Activated CD4-positive, alpha-beta memory T cell treated with anti-CD3 and anti-CD28 coated beads for 36 hours (primary cell): Measurements from ENCODE around the gene RAB44. TPM values are rescaled to one million over a fixed set of nuclear protein-coding genes. Genes with fewer than 3 reads are reported as not detected.
"Not testable (repeated sequence)": the region's sequence is repeated elsewhere in the genome, so short reads cannot be mapped to it uniquely, and the experiment has no call there.

Experiments
- CTCF ChIA-PET: fragments of 350-600 bp; sonication (Branson Sonifier 250); formaldehyde crosslinking; loops from one replicate; lab custom pipeline; 2021; ENCODE audit warnings: antibody characterized with exemption, inconsistent platforms; lab: Charles Lee
- POLR2A ChIA-PET: fragments of 350-600 bp; sonication (Branson Sonifier 250); formaldehyde crosslinking; loops from one replicate; lab custom pipeline; 2021; ENCODE audit warnings: antibody characterized with exemption; lab: Charles Lee
- DNase-seq: peaks from one replicate; pipeline ENCODE4 v3.0.0-alpha.2; 2020
- H3K27ac Mint-ChIP-seq: one replicate; pipeline ENCODE4 v1.8.0; 2021; ENCODE audit warnings: mixed read lengths
- H3K27me3 Mint-ChIP-seq: one replicate; pipeline ENCODE4 v1.8.0; 2021; ENCODE audit warnings: mixed read lengths
- H3K36me3 Mint-ChIP-seq: one replicate; pipeline ENCODE4 v1.8.0; 2021; ENCODE audit warnings: mixed read lengths
- H3K4me1 Mint-ChIP-seq: one replicate; pipeline ENCODE4 v1.8.0; 2021; ENCODE audit warnings: low read depth, mixed read lengths
- H3K4me3 Mint-ChIP-seq: one replicate; pipeline ENCODE4 v1.8.0; 2021; ENCODE audit warnings: mild to moderate bottlenecking, mixed read lengths
- H3K9me3 Mint-ChIP-seq: one replicate; pipeline ENCODE4 v1.8.0; 2021; ENCODE audit warnings: mixed read lengths
- intact Hi-C: fragments of 100-400 bp; cut with micrococcal nuclease; formaldehyde crosslinking; loops from one replicate; pipeline ENCODE4 v1.15.1; 2023
- total RNA-seq, 2 experiments: library from RNA; stranded (reverse); gene quantifications; one replicate each; pipeline ENCODE4 v1.2.3, GENCODE V29; 2021

RAB44 gene
- total RNA-seq, 2 experiments from 2014 or later: 0.05 TPM

- H3K9me3 Mint-ChIP-seq: no peaks in the 10 kb centered on the region
- no peaks in the 10 kb centered on the region for H3K4me1 Mint-ChIP-seq
- ChIA-PET POLR2A (interaction anchor here (0.7 kb wide), 1 partner anchor 356 kb away, joined by 4 read pairs; no protein-coding TSS in a partner anchor), CTCF (interaction anchor here (1.4 kb wide), 1 partner anchor 378 kb away, joined by 3 read pairs; no protein-coding TSS in a partner anchor)
- no peaks in the 10 kb centered on the region for H3K27me3 Mint-ChIP-seq
- no peak overlapping the region for H3K27ac Mint-ChIP-seq
- H3K4me3 Mint-ChIP-seq: no peak overlapping the region
- no peaks in the 10 kb centered on the region for H3K36me3 Mint-ChIP-seq
- intact Hi-C loops: no loop called here
- DNase-seq: no peak
These were observed 20.9 kb downstream of the RAB44 start for GRCh38 chr6:36718560-36718959.

GRCh38 chr6:36719126-36719525 is 21.5 kb downstream of the RAB44 start:
- Mint-ChIP-seq H3K36me3 (no peaks in the 10 kb centered on the region), H3K27me3 (no peaks in the 10 kb centered on the region), H3K4me1 (no peaks in the 10 kb centered on the region), H3K9me3 (no peaks in the 10 kb centered on the region), H3K27ac (no peak overlapping the region), H3K4me3 (no peak overlapping the region)
- ChIA-PET POLR2A (no interaction called here), CTCF (interaction anchor here (0.9 to 1.4 kb wide), 2 partner anchors 64 to 378 kb away, joined by 3 read pairs; no protein-coding TSS in a partner anchor)
- intact Hi-C loops: no loop called here
- DNase-seq: no peak

GRCh38 chr6:36720251-36721141 is 22.9 kb downstream of the RAB44 start:
- H3K9me3 Mint-ChIP-seq: no peaks in the 10 kb centered on the region
- POLR2A ChIA-PET: no interaction called here
- intact Hi-C loops: no loop called here

GRCh38 chr6:36721369-36722140 is 23.9 kb downstream of the RAB44 start:
- intact Hi-C loops: no loop called here
- CTCF ChIA-PET: interaction anchor here (1.2 kb wide), 1 partner anchor 106 kb away, joined by 4 read pairs; no protein-coding TSS in a partner anchor

More at GRCh38 chr6:36720251-36721141, 22.9 kb downstream of the RAB44 start:
- no peak overlapping the region for H3K27ac Mint-ChIP-seq
- no peaks in the 10 kb centered on the region for H3K27me3 Mint-ChIP-seq
- H3K4me1 Mint-ChIP-seq: no peaks in the 10 kb centered on the region
- H3K36me3 Mint-ChIP-seq: no peaks in the 10 kb centered on the region
- CTCF ChIA-PET: interaction anchor here (0.6 to 1.4 kb wide), 4 partner anchors 39 to 380 kb away, joined by 3 read pairs; no protein-coding TSS in a partner anchor
- DNase-seq: no peak
- H3K4me3 Mint-ChIP-seq: no peak overlapping the region

GRCh38 chr6:36722365-36722764 is 24.7 kb downstream of the RAB44 start:
- ChIA-PET CTCF (interaction anchor here (1.1 to 1.2 kb wide), 2 partner anchors 107 kb away, joined by 4 read pairs; no protein-coding TSS in a partner anchor), POLR2A (no interaction called here)
- intact Hi-C loops: no loop called here

More at GRCh38 chr6:36721369-36722140, 23.9 kb downstream of the RAB44 start:
- H3K36me3 Mint-ChIP-seq: no peaks in the 10 kb centered on the region
- H3K27me3 Mint-ChIP-seq: no peaks in the 10 kb centered on the region
- H3K9me3 Mint-ChIP-seq: no peaks in the 10 kb centered on the region
- DNase-seq: no peak
- H3K4me1 Mint-ChIP-seq: peaks cover 3% of the 10 kb centered on the region
- no peak overlapping the region for H3K4me3 Mint-ChIP-seq
- POLR2A ChIA-PET: no interaction called here
- no peak overlapping the region for H3K27ac Mint-ChIP-seq

GRCh38 chr6:36722879-36723278 is 25.3 kb downstream of the RAB44 start:
- DNase-seq: no peak
- H3K27ac Mint-ChIP-seq: no peak overlapping the region
- no peaks in the 10 kb centered on the region for H3K27me3 Mint-ChIP-seq
- H3K4me1 Mint-ChIP-seq: peaks cover 16% of the 10 kb centered on the region
- ChIA-PET CTCF (interaction anchor here (1.1 kb wide), 1 partner anchor 107 kb away, joined by 4 read pairs; no protein-coding TSS in a partner anchor), POLR2A (no interaction called here)
- H3K9me3 Mint-ChIP-seq: no peaks in the 10 kb centered on the region
- no peak overlapping the region for H3K4me3 Mint-ChIP-seq
- no peaks in the 10 kb centered on the region for H3K36me3 Mint-ChIP-seq
- intact Hi-C loops: no loop called here

More at GRCh38 chr6:36722365-36722764, 24.7 kb downstream of the RAB44 start:
- no peaks in the 10 kb centered on the region for H3K36me3 Mint-ChIP-seq
- no peaks in the 10 kb centered on the region for H3K9me3 Mint-ChIP-seq
- H3K4me3 Mint-ChIP-seq: no peak overlapping the region
- H3K4me1 Mint-ChIP-seq: peaks cover 11% of the 10 kb centered on the region
- H3K27ac Mint-ChIP-seq: no peak overlapping the region
- H3K27me3 Mint-ChIP-seq: no peaks in the 10 kb centered on the region
- no peak for DNase-seq

GRCh38 chr6:36723992-36724391 is 26.4 kb downstream of the RAB44 start:
- not testable (repeated sequence) for H3K9me3 Mint-ChIP-seq, DNase-seq, H3K27ac Mint-ChIP-seq, H3K27me3 Mint-ChIP-seq, H3K36me3 Mint-ChIP-seq, H3K4me3 Mint-ChIP-seq
- ChIA-PET POLR2A (interaction anchor here (1.3 kb wide), 1 partner anchor 29 kb away, joined by 3 read pairs; no protein-coding TSS in a partner anchor), CTCF (interaction anchor here (0.5 to 3.0 kb wide), 12 partner anchors 15 to 158 kb away, joined by 3 to 14 read pairs (median 4); partner anchors contain the start of gene RAB44)
- H3K4me1 Mint-ChIP-seq: peaks cover 19% of the 10 kb centered on the region
- intact Hi-C loops: loop anchor here (1.0 kb wide), 1 partner anchor 101 kb away; no protein-coding TSS in a partner anchor

- no peak overlapping the region for H3K27ac Mint-ChIP-seq
- intact Hi-C loops: loop anchor here (1.0 to 5.0 kb wide), 2 partner anchors 42 to 101 kb away; no protein-coding TSS in a partner anchor
- H3K4me3 Mint-ChIP-seq: no peak overlapping the region
- H3K9me3 Mint-ChIP-seq: no peaks in the 10 kb centered on the region
- peaks cover 20% of the 10 kb centered on the region for H3K4me1 Mint-ChIP-seq
- POLR2A ChIA-PET: interaction anchor here (1.3 kb wide), 1 partner anchor 29 kb away, joined by 3 read pairs; no protein-coding TSS in a partner anchor
- no peaks in the 10 kb centered on the region for H3K36me3 Mint-ChIP-seq
- no peaks in the 10 kb centered on the region for H3K27me3 Mint-ChIP-seq
- CTCF ChIA-PET: interaction anchor here (0.5 to 3.0 kb wide), 13 partner anchors 16 to 157 kb away, joined by 3 to 14 read pairs (median 4); partner anchors contain the start of gene RAB44
- peak; percentile 79 for DNase-seq
These were observed 27.1 kb downstream of the RAB44 start for GRCh38 chr6:36724514-36725390.

GRCh38 chr6:36725581-36725980 is 28.0 kb downstream of the RAB44 start:
- Mint-ChIP-seq H3K27ac (no peak overlapping the region), H3K27me3 (no peaks in the 10 kb centered on the region), H3K4me3 (no peak overlapping the region), H3K9me3 (no peaks in the 10 kb centered on the region), H3K36me3 (no peaks in the 10 kb centered on the region), H3K4me1 (peaks cover 20% of the 10 kb centered on the region)
- intact Hi-C loops: loop anchor here (5.0 kb wide), 1 partner anchor 43 kb away; no protein-coding TSS in a partner anchor
- POLR2A ChIA-PET: no interaction called here
- CTCF ChIA-PET: interaction anchor here (2.0 to 3.0 kb wide), 2 partner anchors 33 to 57 kb away, joined by 5 to 13 read pairs; no protein-coding TSS in a partner anchor
- DNase-seq: no peak

GRCh38 chr6:36727505-36728021 is 29.9 kb downstream of the RAB44 start:
- no peaks in the 10 kb centered on the region for H3K9me3 Mint-ChIP-seq
- POLR2A ChIA-PET: no interaction called here
- no peaks in the 10 kb centered on the region for H3K27me3 Mint-ChIP-seq
- CTCF ChIA-PET: interaction anchor here (1.3 to 1.9 kb wide), 2 partner anchors 32 to 55 kb away, joined by 4 to 5 read pairs; no protein-coding TSS in a partner anchor
- intact Hi-C loops: loop anchor here (2.0 to 5.0 kb wide), 2 partner anchors 27 to 45 kb away; no protein-coding TSS in a partner anchor
- no peak overlapping the region for H3K4me3 Mint-ChIP-seq
- no peaks in the 10 kb centered on the region for H3K36me3 Mint-ChIP-seq
- DNase-seq: peak; percentile 25
- H3K4me1 Mint-ChIP-seq: peaks cover 20% of the 10 kb centered on the region
- no peak overlapping the region for H3K27ac Mint-ChIP-seq
